Limb (tissue), 2 donors: Measurements from ENCODE around the gene WFDC5.
"Not testable (repeated sequence)": the region's sequence is repeated elsewhere in the genome, so short reads cannot be mapped to it uniquely, and the experiment has no call there.

Source experiments
- DNase-seq, 2 donors: peaks; one replicate each; pipeline ENCODE4 v3.0.0-alpha.2; 2016; ENCODE audit errors: extremely low spot score in 2 of 2

The WFDC5 gene

DNA sequence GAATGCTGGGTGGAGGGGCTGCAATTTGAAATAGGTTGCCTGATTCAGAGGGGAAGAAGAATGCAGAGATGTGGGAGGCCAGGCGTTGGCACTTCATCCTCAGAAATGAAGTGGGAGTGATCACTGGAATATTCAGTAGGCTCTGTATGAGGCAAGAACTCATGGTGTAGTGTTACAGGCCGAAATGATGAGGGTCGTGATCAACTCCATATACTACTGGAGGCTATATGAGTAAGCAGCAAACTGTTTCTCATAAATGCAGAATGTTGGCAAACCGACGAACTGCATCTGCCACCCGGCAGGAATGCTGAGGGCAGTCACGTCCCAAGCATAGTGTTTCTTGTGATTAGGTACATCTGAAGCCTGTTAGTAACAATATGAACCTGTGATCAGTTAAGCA, 26.7 kb downstream of the WFDC5 start:
- peak in 1 of 2 donors; percentile 32 for DNase-seq

DNA sequence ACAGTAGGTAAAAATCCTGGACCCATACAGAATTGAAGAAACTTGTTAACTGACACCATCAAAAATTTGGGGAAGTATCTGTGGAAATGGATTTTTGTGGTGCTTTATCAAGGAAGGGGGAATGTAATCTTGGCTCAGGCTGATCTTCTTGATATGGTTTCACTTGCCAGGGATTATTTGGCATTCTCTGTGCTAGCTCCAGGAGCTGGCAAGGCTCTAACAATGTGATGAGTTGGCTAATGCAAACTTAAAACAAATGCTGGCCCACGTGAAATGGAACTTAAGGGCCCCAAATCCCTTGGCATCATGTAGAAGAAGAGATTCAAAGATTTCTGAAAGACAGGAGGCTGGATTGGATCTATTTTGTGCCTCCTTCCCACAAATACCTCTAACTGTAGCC, 27.2 kb downstream of the WFDC5 start:
- DNase-seq, result no peak

DNA sequence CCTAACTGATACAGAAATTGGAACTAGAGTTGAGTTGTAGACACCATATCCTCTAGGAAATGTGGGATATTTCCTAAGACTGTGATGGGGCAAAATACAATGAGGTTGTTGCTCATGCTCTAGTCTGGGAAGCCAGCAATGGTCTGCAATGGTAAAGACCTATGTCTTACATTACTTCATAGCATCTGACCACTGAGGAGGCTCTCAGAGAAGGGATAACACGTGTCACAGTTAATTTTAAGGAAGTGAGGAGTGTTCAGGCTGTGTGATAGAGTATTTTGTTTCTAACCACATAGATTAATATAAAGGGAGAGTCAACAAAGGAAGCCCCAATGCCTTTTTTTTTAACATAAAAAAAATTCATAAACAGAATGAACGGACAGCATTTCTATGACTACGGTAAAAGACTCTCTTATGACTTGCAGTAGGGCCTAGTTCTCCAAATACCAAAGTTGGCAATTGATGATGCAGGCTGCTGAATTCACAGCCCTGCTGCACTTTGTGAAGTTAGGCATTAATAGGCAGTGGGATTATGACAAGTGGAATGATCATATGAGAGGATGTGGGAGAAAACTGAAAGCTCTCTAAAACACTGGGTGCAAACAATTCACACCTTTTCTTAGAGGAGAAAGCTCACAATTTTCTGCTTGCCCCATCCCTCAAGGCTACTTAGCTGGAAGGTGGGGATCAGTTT, 27.7 kb downstream of the WFDC5 start:
- no peak for DNase-seq

DNA sequence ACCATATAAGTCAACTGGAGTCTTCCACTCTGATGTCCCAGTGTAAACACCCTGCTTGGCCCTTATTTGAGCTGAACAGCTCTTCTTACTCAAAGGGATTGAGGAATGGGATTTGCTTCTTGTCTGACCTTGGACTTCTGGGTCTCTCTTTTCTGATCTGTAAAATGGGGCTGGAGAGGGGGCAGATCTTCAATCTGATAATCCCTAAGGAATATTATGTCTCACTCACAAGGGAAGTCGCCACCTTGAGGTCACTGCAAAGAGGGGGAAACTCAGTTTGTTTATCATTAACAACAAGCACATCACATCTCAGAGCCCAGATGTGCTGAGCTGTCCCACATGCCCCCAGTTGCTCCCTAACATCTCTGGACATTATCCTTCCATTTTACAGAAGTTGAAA, 29.1 kb downstream of the WFDC5 start:
- DNase-seq, result no peak

DNA sequence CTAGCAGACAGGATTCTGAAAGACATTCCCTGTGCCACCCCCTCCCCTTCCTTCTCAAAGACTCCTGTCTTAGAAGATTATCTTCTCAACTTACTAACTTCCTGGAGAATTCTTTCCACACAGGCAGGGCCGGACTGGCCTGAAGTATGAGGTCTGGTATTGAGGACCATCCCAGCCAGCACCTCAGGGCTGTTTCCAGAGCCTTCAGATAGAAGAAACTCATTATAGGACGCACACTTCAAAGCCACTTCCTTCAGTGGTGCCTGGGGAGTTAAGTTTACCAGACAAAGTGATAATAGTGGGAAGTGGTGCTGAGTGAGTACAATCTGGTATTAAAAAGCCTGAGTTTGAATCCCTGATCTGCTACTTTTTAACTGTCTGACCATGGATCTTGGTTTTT, 29.7 kb downstream of the WFDC5 start:
- DNase-seq, result no peak

DNA sequence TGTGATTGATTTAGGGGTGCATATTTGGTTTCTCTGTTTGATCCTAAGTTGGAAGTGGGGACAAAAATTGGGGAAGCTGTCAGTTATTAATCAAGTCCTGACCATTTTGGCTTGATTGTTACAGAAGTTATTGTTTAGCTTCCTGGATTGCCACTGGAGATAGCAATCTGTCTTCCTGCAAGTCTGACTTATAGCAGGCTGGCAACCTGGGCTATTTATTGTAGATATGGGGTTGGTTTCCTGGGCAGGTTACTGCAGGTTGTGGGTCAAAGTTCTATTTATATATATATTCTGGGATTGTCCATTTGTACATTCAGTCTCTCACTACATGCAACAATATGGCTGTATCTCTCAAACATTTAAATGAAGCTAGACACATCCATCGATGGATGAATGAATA, 31.8 kb downstream of the WFDC5 start:
- DNase-seq, result no peak

DNA sequence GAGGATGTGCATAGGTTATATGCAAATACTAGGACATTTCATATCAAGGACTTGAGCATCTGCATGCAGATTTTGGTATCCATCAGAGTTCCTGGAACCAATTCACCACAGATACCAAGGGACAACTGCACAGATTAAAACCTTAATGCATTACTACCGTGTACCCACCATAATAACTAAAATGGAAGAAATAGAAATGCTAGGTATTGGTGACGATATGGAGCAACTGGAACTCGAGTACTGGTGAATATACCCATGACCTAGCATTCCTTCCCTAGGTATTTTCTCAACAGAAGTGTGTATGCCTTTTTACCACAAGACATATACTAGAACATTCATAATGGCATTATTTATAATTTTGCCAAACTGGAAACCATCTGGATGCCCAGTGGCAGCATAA, 32.5 kb downstream of the WFDC5 start:
- DNase-seq, result no peak

DNA sequence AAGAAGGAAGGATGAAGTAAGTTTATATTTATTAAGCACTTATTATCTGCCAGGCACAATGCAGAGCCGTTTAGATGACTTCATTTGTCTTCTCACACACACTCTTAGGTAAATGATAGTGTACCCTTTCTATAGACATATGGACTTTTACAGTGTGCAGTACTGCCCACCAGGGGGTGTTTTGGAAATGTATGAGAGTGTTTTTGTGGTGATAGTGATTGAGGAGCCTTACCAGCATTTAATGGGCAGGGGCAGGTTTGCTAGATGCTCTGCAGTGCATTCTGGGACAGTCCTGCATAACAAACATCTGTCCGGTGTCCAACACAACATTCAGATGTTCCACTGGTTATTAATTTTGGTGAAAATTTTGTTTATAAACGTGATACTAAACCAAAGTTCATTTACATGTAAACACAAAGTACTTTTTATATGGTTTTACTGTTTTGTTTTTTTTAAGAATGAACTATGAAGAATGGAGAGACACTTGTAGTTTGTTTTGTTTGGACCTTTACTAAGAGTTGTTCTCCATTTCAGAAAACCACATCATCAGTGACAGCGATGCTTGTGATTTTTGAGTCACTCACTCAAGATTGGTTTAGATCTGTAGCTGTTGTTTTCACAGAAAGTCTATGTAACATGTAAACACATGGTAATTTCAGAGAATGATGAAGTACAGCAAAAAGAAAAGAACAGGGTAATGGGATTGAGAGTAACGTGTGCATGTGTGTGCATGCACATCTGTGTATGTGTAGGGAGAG, 33.9 kb downstream of the WFDC5 start:
- no peak for DNase-seq

DNA sequence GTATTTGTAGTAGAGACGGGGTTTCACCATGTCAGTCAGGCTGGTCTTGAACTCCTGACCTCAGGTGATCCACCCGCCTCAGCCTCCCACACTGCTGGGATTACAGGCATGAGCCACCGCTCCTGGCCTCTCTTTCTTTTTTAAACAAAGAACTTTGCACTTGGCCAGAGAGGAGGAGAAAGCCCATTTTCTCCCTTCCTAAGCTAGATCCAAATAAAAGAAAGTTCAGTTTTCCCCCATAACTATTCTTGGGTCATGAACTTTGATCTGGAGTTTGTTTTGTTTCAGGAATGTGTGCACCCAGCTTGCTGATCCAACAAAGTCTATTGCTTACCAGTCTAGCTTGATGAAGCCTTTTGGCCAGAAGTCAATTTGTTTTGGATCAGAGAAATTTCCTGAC, 37.4 kb downstream of the WFDC5 start:
- no peak for DNase-seq

DNA sequence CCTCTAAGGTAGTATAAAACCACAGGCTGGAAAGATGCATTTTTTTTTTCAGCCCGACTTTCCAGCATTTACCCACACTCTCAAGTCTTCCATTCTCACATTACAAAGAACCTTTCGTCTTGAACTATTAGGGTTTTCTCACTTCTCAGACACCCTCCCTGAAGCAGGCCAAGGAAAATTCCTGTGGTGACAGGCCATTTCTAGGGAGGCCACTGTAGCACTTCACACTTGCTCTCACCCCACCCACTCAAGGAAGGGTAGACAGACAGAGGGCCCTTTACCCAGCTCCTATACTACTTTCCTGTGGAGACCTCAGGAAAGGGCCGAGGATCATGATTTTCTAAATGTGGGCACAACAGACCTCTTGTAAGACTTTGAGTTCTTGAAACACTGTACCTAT, 41.8 kb downstream of the WFDC5 start:
- no peak for DNase-seq

DNA sequence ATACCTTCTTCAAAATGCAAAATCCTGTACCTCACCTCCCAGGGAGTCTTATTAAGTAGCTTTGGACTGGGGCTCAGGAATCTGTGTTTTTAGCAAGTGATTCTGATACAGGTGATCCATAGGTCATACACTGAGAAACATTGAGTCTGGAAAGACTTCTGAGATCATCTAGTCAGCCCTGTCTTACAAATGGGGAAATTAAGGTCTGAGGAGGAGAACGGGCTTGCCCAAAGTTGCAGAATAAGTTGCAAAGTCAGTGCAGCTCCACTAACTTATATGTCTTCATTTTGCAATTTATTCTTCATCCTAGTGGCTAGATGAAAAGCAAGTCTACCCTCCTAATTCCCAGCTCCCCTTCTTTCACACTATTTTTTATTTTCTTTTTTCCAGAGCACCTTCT, 42.9 kb downstream of the WFDC5 start:
- DNase-seq, result no peak

DNA sequence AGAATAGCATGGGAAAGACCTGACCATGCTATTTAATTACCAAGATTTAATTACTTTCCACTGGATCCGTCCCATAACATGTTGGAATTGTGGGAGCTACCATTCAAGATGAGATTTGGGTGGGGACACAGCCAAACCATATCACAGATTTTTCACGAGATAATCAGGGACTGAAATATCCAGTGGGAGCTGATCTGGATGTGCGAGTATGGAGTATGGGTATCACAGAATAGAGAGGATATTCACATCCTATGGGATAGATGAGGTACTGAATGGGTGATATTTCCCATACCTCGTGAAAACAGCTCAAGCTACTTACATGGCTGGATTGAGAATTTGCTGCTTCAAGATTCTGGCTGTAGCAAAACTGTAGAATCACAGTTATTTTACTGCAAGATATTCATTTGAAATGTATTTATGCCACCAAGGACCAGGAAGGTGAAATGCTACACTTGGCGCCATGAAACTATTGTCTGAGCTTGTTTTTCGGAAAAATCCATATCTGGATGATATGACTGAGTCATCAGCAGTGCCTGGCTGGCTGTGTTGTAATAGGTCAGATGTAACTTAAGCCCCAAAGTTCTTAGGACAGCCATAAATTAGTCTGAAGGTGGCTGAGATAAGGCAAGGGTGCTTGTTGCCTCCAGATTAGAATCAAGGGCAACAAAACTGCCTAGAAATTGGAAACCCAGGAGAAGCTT, 43.9 kb downstream of the WFDC5 start:
- DNase-seq, result no peak

DNA sequence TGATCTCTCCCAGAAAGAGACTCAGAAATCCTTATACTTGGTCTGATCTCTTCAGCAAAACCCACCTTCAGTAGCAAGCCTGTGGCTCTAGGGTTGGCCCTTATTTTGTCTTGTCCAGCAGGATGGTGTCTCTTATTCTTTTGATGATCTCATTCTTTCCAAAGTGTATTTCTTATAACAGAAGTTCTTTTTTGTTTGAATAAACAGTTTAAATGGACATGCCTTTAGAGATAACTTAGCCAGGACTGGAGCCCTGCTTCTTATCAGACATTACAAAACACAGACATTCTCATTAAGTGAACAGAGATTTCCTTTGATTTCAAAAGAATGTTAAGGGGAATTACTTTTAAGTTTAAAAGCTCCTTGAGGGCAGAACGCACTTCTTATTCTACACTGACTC, 45.7 kb downstream of the WFDC5 start:
- no peak for DNase-seq

DNA sequence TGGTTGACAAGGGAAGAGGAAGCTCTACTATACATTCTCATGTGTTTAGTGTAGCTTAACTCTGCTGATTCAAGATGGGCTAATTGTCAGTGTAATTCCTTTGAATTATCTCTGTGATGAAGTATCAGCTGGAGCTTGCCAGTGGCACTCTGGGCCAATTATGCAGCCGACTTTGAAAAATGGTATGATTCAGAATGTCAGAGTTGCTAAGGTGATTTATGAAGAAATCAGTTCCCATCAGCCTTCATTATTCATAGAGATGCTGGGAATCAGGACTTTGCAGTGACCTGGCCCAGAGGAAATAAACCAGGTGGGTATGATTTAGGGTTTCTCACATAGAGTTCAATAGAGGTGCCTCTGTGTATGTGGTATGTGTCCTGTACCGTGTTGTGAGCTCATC, 47.4 kb downstream of the WFDC5 start:
- DNase-seq, result no peak

DNA sequence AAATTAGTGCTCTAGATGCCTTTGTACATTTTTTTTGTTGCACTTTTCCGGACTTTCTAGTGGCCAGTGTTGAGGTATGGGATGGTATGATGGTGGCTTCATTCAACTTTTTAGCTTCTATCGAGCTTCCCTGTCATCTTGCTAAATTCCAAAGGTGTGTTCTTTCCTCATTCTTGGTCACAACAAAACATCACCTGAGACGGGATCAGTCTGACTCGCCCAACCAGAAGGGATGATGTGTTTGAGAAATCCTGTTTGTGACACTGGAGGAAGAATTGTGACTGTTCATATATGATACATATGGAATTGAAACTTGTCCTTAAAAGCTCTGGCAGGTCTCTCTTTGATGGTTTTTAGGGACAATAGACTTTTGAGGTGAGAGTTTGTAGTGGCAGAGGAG, 47.9 kb downstream of the WFDC5 start:
- DNase-seq, result no peak

DNA sequence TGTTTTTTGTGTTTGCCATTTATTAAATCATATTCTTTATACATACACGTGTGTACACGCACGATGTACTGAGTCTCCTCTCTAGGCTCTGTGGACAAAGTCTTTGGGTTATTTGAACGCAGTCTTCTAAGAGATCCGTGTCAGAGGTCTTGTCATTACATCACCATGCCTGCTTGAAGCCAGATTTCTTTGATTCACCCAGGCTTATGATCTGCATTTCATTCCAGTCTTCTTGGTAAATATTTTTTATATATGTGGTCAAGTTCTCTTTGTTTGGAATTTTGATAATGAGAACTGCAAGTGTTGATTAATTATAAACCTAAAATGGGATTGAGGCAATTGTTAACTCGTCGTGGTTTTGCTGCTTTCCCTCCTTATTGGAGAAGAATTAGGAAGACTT, 48.6 kb downstream of the WFDC5 start:
- no peak for DNase-seq

DNA sequence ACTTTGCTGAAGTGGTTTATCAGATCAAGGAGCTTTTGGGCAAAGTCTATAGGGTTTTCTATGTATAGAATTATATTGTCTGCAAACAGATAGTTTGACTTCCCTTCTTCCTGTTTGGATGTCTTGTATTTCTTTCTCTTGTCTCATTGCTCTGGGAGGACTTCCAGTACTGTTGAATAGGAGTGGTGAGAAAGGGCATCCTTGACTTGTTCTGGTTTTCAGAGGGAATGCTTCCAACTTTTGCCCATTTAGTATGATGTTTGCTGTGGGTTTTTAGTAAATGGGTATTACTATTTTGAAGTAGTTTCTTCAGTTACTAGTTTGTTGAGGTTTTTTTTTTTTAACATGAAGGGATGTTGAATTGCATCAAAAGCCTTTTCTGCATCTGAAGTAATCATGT, 50.2 kb downstream of the WFDC5 start:
- DNase-seq, result no peak

DNA sequence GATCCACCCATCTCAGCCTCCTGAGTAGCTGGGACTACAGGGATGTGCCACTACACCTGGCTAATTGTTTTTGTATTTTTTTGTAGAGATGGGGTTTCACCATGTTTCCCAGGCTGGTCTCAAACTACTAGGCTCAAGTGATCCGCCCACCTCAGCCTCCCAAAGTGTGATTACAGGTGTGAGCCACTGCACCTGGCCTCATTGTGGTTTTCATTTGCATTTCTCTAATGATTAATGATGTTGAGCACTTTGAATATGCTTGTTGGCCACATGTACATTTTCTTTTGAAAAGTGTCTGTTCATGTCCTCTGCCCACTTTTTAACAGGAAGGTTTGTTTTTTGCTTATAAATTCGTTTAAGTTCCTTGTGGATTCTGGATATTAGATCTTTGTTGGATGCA, 51.9 kb downstream of the WFDC5 start:
- not testable (repeated sequence) for DNase-seq

DNA sequence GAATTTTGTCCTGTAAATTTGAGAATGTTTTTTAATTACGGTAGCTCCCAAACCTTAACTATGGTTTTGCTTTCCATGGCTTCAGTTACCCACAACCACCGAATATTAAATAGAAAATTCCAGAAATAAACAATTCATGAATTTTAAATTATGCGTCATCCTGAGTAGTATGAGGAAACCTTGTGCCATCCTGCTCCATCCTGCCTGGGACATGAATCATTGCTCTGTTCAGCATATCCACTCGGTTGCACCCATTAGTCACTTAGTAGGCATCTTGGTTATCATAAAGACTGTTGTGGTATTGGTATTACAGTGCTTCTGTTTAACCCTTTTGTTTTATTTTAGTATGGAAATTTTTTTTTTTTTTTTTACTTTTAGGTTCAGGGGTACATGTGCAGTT, 53.7 kb downstream of the WFDC5 start:
- no peak for DNase-seq

DNA sequence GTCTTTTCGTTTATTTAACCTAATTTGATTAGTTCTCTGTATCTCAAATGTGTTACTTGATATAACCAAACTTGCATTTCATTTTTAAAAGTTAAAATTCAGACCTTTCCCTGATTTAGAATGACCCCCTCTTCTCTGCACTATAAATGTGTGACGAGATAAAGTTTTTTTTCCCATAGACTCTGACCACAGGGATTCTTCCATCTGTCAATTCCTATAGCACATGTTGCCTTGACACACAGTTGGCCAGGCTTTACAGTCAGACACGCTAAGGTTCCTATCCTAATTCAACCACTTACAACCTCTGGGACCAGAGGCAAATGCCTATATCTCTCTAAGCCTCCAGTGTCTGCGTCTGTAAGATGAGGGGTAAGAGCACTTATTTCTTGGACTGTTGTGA, 54.7 kb downstream of the WFDC5 start:
- no peak for DNase-seq
